GM12878 (cell line): ENCODE data around the gene TFB1M.

Experiments
- CTCF ChIP-seq, 3 experiments: IDR thresholded peaks in 2 of 3; conservative IDR thresholded peaks in 1 of 3; 2 replicates each; pipeline ENCODE4 v1.5.1; 2011; ENCODE audit warnings: low read depth in 3 of 3, low read length in 3 of 3, mild to moderate bottlenecking in 3 of 3, control low read depth in 2 of 3, moderate library complexity in 2 of 3, inconsistent platforms in 1 of 3, mixed read lengths in 1 of 3; ENCODE audit not compliant: control insufficient read depth in 2 of 3, insufficient read depth in 1 of 3; ENCODE audit errors: extremely low read depth in 1 of 3
- NRF1 ChIP-seq: conservative IDR thresholded peaks from 2 replicates; pipeline ENCODE4 v1.6.1; 2011; ENCODE audit warnings: mild to moderate bottlenecking, low read depth, low read length, improper control_type of control experiment
- PKNOX1 ChIP-seq: fragments of 450-650 bp; IDR thresholded peaks from 2 replicates; pipeline ENCODE4 v1.6.1; 2016; ENCODE audit warnings: mild to moderate bottlenecking
- RBBP5 ChIP-seq: fragments of 200-600 bp; sonication (generic); conservative IDR thresholded peaks from 2 replicates; pipeline ENCODE4 v1.6.1; 2016
- SRF ChIP-seq, 2 experiments: IDR thresholded peaks; 2 replicates each; pipeline ENCODE4 v1.6.1; 2011; ENCODE audit warnings: low read depth in 2 of 2, low read length in 2 of 2, mild to moderate bottlenecking in 1 of 2, moderate library complexity in 1 of 2
- TF ChIP-seq, protein P1 (sequence below): IDR thresholded peaks from 2 replicates; pipeline ENCODE4 v1.6.1; 2012; ENCODE audit warnings: improper control_type of control experiment, low read depth, low read length; ENCODE audit not compliant: insufficient replicate concordance

DNA sequence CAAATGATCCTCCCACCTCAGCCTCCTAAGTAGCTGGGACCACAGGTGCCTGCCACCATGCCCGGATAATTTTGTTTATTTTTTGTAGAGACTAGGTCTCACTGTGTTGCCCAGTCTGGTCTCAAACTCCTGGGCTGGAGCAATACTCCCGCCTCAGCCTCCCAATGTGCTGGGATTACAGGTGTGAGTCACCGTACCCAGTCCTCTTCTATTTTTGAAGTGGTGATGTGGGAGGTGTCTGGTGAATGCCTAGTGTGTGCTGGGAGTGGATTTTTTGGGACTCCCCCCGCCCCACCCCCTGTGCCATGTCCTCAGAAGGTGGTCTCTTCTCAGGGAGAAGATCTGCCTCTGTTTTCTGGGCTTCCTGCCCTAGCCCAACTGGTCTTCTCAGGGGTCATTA, 98.4 kb downstream of the TFB1M start:
- TF ChIP-seq, protein P1, sequence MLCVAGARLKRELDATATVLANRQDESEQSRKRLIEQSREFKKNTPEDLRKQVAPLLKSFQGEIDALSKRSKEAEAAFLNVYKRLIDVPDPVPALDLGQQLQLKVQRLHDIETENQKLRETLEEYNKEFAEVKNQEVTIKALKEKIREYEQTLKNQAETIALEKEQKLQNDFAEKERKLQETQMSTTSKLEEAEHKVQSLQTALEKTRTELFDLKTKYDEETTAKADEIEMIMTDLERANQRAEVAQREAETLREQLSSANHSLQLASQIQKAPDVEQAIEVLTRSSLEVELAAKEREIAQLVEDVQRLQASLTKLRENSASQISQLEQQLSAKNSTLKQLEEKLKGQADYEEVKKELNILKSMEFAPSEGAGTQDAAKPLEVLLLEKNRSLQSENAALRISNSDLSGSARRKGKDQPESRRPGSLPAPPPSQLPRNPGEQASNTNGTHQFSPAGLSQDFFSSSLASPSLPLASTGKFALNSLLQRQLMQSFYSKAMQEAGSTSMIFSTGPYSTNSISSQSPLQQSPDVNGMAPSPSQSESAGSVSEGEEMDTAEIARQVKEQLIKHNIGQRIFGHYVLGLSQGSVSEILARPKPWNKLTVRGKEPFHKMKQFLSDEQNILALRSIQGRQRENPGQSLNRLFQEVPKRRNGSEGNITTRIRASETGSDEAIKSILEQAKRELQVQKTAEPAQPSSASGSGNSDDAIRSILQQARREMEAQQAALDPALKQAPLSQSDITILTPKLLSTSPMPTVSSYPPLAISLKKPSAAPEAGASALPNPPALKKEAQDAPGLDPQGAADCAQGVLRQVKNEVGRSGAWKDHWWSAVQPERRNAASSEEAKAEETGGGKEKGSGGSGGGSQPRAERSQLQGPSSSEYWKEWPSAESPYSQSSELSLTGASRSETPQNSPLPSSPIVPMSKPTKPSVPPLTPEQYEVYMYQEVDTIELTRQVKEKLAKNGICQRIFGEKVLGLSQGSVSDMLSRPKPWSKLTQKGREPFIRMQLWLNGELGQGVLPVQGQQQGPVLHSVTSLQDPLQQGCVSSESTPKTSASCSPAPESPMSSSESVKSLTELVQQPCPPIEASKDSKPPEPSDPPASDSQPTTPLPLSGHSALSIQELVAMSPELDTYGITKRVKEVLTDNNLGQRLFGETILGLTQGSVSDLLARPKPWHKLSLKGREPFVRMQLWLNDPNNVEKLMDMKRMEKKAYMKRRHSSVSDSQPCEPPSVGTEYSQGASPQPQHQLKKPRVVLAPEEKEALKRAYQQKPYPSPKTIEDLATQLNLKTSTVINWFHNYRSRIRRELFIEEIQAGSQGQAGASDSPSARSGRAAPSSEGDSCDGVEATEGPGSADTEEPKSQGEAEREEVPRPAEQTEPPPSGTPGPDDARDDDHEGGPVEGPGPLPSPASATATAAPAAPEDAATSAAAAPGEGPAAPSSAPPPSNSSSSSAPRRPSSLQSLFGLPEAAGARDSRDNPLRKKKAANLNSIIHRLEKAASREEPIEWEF = no peak
- no peak for TF ChIP-seq CTCF (IDR thresholded peaks at IDR 0.05 in 2 of 3, conservative IDR thresholded peaks at IDR 0.05 in 1 of 3; ENCODE audit: control insufficient read depth in 2 of 3, extremely low read depth in 1 of 3, insufficient read depth in 1 of 3, low read depth in 3 of 3, low read length in 3 of 3)
- no peak for TF ChIP-seq NRF1
- TF ChIP-seq PKNOX1 = no peak
- TF ChIP-seq SRF (IDR thresholded peaks at IDR 0.05; ENCODE audit: low read depth in 2 of 2, low read length in 2 of 2) = no peak
- TF ChIP-seq RBBP5 = no peak
